ENCODE data around the gene EPHB1.

GRCh38 chr3:134904241-134904771, 109.2 kb downstream of the EPHB1 start:
- TF ChIP-seq SRF (IDR thresholded peaks at IDR 0.05; ENCODE audit: low read depth, low read length) (no peak), ZNF331 (CRISPR knock-in tag; IDR thresholded peaks at IDR 0.05) (no peak), SUZ12 (IDR thresholded peaks at IDR 0.05; ENCODE audit: low read depth, low read length) (no peak), PAX8 (CRISPR knock-in tag; IDR thresholded peaks at IDR 0.05; ENCODE audit: borderline replicate concordance) (no peak), RFX5 (IDR thresholded peaks at IDR 0.05; ENCODE audit: low read depth, low read length) (no peak), JUND (CRISPR knock-in tag; IDR thresholded peaks at IDR 0.05) (no peak)
- TF ChIP-seq, protein P1, sequence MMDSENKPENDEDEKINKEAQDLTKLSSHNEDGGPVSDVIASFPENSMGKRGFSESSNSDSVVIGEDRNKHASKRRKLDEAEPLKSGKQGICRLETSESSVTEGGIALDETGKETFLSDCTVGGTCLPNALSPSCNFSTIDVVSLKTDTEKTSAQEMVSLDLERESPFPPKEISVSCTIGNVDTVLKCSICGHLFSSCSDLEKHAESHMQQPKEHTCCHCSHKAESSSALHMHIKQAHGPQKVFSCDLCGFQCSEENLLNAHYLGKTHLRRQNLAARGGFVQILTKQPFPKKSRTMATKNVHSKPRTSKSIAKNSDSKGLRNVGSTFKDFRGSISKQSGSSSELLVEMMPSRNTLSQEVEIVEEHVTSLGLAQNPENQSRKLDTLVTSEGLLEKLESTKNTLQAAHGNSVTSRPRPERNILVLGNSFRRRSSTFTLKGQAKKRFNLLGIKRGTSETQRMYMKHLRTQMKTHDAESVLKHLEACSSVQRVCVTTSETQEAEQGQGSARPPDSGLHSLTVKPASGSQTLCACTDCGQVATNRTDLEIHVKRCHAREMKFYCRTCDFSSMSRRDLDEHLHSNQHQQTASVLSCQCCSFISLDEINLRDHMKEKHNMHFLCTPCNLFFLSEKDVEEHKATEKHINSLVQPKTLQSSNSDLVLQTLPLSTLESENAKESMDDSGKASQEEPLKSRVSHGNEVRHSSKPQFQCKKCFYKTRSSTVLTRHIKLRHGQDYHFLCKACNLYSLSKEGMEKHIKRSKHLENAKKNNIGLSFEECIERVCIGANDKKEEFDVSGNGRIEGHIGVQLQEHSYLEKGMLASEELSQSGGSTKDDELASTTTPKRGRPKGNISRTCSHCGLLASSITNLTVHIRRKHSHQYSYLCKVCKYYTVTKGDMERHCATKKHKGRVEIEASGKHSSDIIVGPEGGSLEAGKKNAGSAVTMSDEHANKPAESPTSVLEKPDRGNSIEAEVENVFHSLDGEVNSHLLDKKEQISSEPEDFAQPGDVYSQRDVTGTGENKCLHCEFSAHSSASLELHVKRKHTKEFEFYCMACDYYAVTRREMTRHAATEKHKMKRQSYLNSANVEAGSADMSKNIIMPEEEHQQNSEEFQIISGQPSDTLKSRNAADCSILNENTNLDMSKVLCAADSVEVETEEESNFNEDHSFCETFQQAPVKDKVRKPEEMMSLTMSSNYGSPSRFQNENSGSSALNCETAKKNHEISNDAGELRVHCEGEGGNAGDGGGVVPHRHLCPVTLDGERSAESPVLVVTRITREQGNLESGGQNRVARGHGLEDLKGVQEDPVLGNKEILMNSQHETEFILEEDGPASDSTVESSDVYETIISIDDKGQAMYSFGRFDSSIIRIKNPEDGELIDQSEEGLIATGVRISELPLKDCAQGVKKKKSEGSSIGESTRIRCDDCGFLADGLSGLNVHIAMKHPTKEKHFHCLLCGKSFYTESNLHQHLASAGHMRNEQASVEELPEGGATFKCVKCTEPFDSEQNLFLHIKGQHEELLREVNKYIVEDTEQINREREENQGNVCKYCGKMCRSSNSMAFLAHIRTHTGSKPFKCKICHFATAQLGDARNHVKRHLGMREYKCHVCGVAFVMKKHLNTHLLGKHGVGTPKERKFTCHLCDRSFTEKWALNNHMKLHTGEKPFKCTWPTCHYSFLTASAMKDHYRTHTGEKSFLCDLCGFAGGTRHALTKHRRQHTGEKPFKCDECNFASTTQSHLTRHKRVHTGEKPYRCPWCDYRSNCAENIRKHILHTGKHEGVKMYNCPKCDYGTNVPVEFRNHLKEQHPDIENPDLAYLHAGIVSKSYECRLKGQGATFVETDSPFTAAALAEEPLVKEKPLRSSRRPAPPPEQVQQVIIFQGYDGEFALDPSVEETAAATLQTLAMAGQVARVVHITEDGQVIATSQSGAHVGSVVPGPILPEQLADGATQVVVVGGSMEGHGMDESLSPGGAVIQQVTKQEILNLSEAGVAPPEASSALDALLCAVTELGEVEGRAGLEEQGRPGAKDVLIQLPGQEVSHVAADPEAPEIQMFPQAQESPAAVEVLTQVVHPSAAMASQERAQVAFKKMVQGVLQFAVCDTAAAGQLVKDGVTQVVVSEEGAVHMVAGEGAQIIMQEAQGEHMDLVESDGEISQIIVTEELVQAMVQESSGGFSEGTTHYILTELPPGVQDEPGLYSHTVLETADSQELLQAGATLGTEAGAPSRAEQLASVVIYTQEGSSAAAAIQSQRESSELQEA (CRISPR knock-in tag; IDR thresholded peaks at IDR 0.05; ENCODE audit: not compliant biosample characterization), result no peak
